Heart left ventricle (tissue), 16 donors: ENCODE results near the gene CDS1. TPM values are rescaled to one million over a fixed set of nuclear protein-coding genes. Genes with fewer than 3 reads are reported as not detected.

ENCODE experiments used
- ATAC-seq, 4 donors: fragments of 200-7000 bp; cut with Tn5 transposase; one replicate each; pipeline ENCODE4 v1.9.1; 2020 to 2022; ENCODE audit warnings: moderate library complexity in 4 of 4, mild to moderate bottlenecking in 3 of 4, moderate number of reproducible peaks in 1 of 4
- DNase-seq, 5 donors: peaks; one replicate each; pipeline ENCODE4 v3.0.0-alpha.2; 2020
- H3K27ac ChIP-seq, 12 donors: fragments of 200-600 bp; sonication (generic) in 4 of 12; one replicate each; pipeline versions ENCODE4 v1.5.0 to v1.8.0; 2016 to 2022; ENCODE audit warnings: mild to moderate bottlenecking in 2 of 12
- H3K27me3 ChIP-seq, 9 donors: fragments of 200-600 bp; sonication (generic) in 2 of 9; one replicate each; pipeline versions ENCODE4 v1.5.1 to v1.8.0; 2016 to 2022; ENCODE audit warnings: mild to moderate bottlenecking in 3 of 9
- H3K36me3 ChIP-seq, 9 donors: fragments of 200-600 bp; sonication (generic) in 2 of 9; one replicate each; pipeline versions ENCODE4 v1.5.0 to v1.8.0; 2018 to 2022; ENCODE audit warnings: mild to moderate bottlenecking in 2 of 9
- H3K4me1 ChIP-seq, 12 donors: fragments of 200-600 bp; sonication (generic) in 4 of 12; one replicate each; pipeline versions ENCODE4 v1.5.0 to v1.8.0; 2016 to 2022; ENCODE audit warnings: mild to moderate bottlenecking in 3 of 12
- H3K4me3 ChIP-seq, 12 donors: fragments of 200-600 bp; sonication (generic) in 4 of 12; one replicate each; pipeline versions ENCODE4 v1.5.0 to v1.8.0; 2017 to 2022; ENCODE audit warnings: mild to moderate bottlenecking in 9 of 12, moderate library complexity in 4 of 12
- H3K9me3 ChIP-seq, 12 donors: fragments of 200-600 bp; sonication (generic) in 4 of 12; one replicate each; pipeline versions ENCODE4 v1.5.0 to v1.8.0; 2016 to 2022; ENCODE audit warnings: mild to moderate bottlenecking in 1 of 12
- CTCF ChIP-seq, 12 donors: fragments of 200-600 bp; sonication (generic) in 4 of 12; IDR thresholded peaks; one replicate each; pipeline versions ENCODE4 v1.5.0 to v1.8.0; 2018 to 2022; ENCODE audit warnings: antibody characterized with exemption in 12 of 12, mild to moderate bottlenecking in 5 of 12
- POLR2A ChIP-seq, 2 donors: fragments of 450-650 bp; IDR thresholded peaks; one replicate each; pipeline ENCODE4 v1.6.1; 2017; ENCODE audit warnings: antibody characterized with exemption in 2 of 2, mild to moderate bottlenecking in 2 of 2, moderate library complexity in 2 of 2
- WGBS, 4 donors: extraction: QIAGEN DNeasy Blood & Tissue Kit in 2 of 4; methylation state at CpG; one replicate each; pipeline versions ENCODE4 v1.1.5 to v1.1.7; 2013 to 2018; 5-methylcytosine and 5-hydroxymethylcytosine counted together
- intact Hi-C, 10 donors: fragments of 100-400 bp; cut with DNase I; formaldehyde crosslinking; loops; one replicate each; pipeline versions ENCODE4 v1.11.1 to v1.14.2; 2022
- polyA plus RNA-seq, 2 donors: library from polyadenylated mRNA; stranded (reverse); fragments of 200-250 nt; gene quantifications; one replicate each; pipeline ENCODE4 v1.2.3, GENCODE V29; 2013
- total RNA-seq, 9 donors: library from RNA; depleted of rRNA in 2 of 9; stranded (reverse); fragments of >200 nt in 2 of 9; fragmentation: NEBNext Ultra II Directional in 3 of 9; extraction: Animal tissue kit (Norgen Biotek cat#: 25700) in 3 of 9; gene quantifications; one replicate each; pipeline versions ENCODE4 v1.1.0 to v1.2.4, GENCODE V29; 2016 to 2023
- donor health status: ischemic (EF 13 %, LVEDD 7.1; RV severe dilation, severe dysfunction).
- donor health status: healthy with polysubstance abuse.
- donor health status: DM: no; HTN: yes; CAD: no.
- donor health status: DM: no; HTN: no; CAD: no.
- donor health status: ischemic (EF 25% LVEDD 6.9; RV normal size, moderate dysfunction).
- donor health status: ischemic (EF 25% LVEDD 5.7; RV mildly dilated, moderate dysfunction).
- donor health status: healthy.
- donor health status: DM: yes; HTN: yes; CAD: no.
- donor health status: ischemic (EF 35%, LVEDD 5.7; RV mildly dilated, moderate dysfunction).
- donor health status: nonischemic (EF 11% LVEDD 7.7; RV severe dilation, severe dysfunction).
- donor health status: DM: yes; HTN: yes; CAD: no.
- donor health status: PGD.
- donor health status: ischemic (EF 29% LVEDD 5.4; RV normal size, mild dysfunction).
- donor health status: nonischemic (EF 23%, LVEDD 6.1; RV moderate dilation, normal function).

The CDS1 gene
- total and polyA plus RNA-seq, 11 donors = 0.15 to 1.7 (median 0.44) TPM

GRCh38 chr4:84622959-84623358 is 40.0 kb downstream of the CDS1 start:
- no peaks in the 10 kb centered on the region for H3K4me1 ChIP-seq
- H3K27me3 ChIP-seq = no peaks in the 10 kb centered on the region
- 65 to 69% (median 67%) methylated on average over 1 of the region's 1 CpG for WGBS, 4 donors
- H3K27ac ChIP-seq = no peak overlapping the region
- intact Hi-C loops = no loop called here
- DNase-seq (no peak), ATAC-seq (no peak)
- no peaks in the 10 kb centered on the region for H3K9me3 ChIP-seq
- H3K4me3 ChIP-seq = no peak overlapping the region
- no peak for TF ChIP-seq POLR2A (IDR thresholded peaks at IDR 0.05)
- no peaks in the 10 kb centered on the region for H3K36me3 ChIP-seq

GRCh38 chr4:84623661-84624060 is 40.7 kb downstream of the CDS1 start:
- Histone ChIP-seq H3K27ac (no peak overlapping the region), H3K36me3 (no peaks in the 10 kb centered on the region), H3K27me3 (no peaks in the 10 kb centered on the region), H3K9me3 (no peaks in the 10 kb centered on the region), H3K4me3 (no peak overlapping the region), H3K4me1 (no peaks in the 10 kb centered on the region)
- WGBS, 4 donors = 94 to 98% (median 95%) methylated on average over 11 of the region's 11 CpGs
- DNase-seq (no peak), ATAC-seq (no peak)
- TF ChIP-seq CTCF (IDR thresholded peaks at IDR 0.05) (no peak), POLR2A (IDR thresholded peaks at IDR 0.05) (no peak)
- intact Hi-C loops = no loop called here

- TF ChIP-seq POLR2A (IDR thresholded peaks at IDR 0.05) (no peak), CTCF (IDR thresholded peaks at IDR 0.05) (no peak)
- DNase-seq (no peak), ATAC-seq (no peak)
- 94 to 98% (median 95%) methylated on average over 5 of the region's 5 CpGs for WGBS, 4 donors
- Histone ChIP-seq H3K36me3 (no peaks in the 10 kb centered on the region), H3K4me3 (no peak overlapping the region), H3K27me3 (no peaks in the 10 kb centered on the region), H3K9me3 (no peaks in the 10 kb centered on the region), H3K27ac (no peak overlapping the region), H3K4me1 (no peaks in the 10 kb centered on the region)
- intact Hi-C loops = no loop called here
Measured at GRCh38 chr4:84626673-84627072, 43.7 kb downstream of the CDS1 start.

GRCh38 chr4:84631573-84631972 is 48.6 kb downstream of the CDS1 start:
- Histone ChIP-seq H3K27ac (no peak overlapping the region), H3K4me3 (no peak overlapping the region), H3K9me3 (no peaks in the 10 kb centered on the region), H3K36me3 (no peaks in the 10 kb centered on the region), H3K27me3 (no peaks in the 10 kb centered on the region), H3K4me1 (no peaks in the 10 kb centered on the region)
- 73 to 83% (median 78%) methylated on average over 3 of the region's 3 CpGs for WGBS, 4 donors
- TF ChIP-seq CTCF (IDR thresholded peaks at IDR 0.05) (no peak), POLR2A (IDR thresholded peaks at IDR 0.05) (no peak)
- no peak for DNase-seq
- no peak for ATAC-seq
- intact Hi-C loops = no loop called here

- Histone ChIP-seq H3K36me3 (no peaks in the 10 kb centered on the region), H3K4me3 (no peak overlapping the region), H3K9me3 (no peaks in the 10 kb centered on the region), H3K4me1 (no peaks in the 10 kb centered on the region), H3K27ac (no peak overlapping the region), H3K27me3 (no peaks in the 10 kb centered on the region)
- DNase-seq (no peak), ATAC-seq (no peak)
- TF ChIP-seq POLR2A (IDR thresholded peaks at IDR 0.05) = no peak
- TF ChIP-seq CTCF (IDR thresholded peaks at IDR 0.05) = no peak
- intact Hi-C loops = no loop called here
- 92 to 98% (median 95%) methylated on average over 2 of the region's 2 CpGs for WGBS, 4 donors
Measured at GRCh38 chr4:84632092-84632491, 49.2 kb downstream of the CDS1 start.
